Prostate gland (tissue), 2 donors: ENCODE measurements around the gene STK10.

Experiments
- POLR2A ChIP-seq: fragments of 450-650 bp; IDR thresholded peaks from one replicate; pipeline ENCODE4 v1.6.1; 2016; ENCODE audit warnings: antibody characterized with exemption, mild to moderate bottlenecking
- TF ChIP-seq, protein P1 (sequence below), 4 experiments: fragments of 200-600 bp in 2 of 4; fragments of 450-650 bp in 2 of 4; sonication (generic) in 2 of 4; IDR thresholded peaks; 1 replicate in 3 of 4; 2 replicates in 1 of 4; pipeline ENCODE4 v1.5.1; 2016 to 2019; ENCODE audit warnings: antibody characterized with exemption in 4 of 4, mild to moderate bottlenecking in 2 of 4, moderate library complexity in 2 of 4

DNA sequence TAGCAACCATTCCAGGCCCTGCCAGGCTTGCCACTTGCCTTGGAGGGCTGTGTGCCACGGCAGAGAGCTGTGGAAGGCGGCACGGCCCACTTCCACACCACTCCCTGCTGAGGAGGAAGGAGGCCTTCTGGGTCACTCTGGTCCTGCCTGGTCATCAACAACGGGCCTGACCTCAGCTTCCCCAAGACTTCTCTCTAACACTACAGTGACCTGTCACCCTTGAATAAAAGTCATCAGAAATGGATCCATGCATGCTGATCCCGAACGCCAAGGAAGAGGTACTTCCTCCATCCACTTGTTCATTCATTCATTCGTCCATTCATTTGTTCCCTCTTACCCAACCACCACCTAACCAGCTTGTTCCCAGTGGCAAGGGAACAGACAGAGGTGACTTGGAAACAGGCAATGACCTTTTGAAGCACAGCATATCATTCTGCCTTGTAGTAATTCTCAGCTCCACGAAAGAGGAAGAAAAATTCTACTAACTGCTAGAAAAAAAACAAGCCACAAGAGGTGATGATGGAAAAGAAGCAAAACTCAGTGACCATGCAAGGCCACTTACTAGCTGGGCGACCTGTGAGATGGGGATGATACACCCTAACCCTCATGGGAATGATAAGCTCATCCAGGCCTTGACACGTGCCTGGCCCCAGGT, 58.6 kb downstream of the STK10 start:
- TF ChIP-seq, protein P1, sequence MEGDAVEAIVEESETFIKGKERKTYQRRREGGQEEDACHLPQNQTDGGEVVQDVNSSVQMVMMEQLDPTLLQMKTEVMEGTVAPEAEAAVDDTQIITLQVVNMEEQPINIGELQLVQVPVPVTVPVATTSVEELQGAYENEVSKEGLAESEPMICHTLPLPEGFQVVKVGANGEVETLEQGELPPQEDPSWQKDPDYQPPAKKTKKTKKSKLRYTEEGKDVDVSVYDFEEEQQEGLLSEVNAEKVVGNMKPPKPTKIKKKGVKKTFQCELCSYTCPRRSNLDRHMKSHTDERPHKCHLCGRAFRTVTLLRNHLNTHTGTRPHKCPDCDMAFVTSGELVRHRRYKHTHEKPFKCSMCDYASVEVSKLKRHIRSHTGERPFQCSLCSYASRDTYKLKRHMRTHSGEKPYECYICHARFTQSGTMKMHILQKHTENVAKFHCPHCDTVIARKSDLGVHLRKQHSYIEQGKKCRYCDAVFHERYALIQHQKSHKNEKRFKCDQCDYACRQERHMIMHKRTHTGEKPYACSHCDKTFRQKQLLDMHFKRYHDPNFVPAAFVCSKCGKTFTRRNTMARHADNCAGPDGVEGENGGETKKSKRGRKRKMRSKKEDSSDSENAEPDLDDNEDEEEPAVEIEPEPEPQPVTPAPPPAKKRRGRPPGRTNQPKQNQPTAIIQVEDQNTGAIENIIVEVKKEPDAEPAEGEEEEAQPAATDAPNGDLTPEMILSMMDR (IDR thresholded peaks at IDR 0.05), result no peak
- TF ChIP-seq POLR2A, result no peak
